Osteocyte (in vitro differentiated cells): ENCODE data around the gene CPEB4. TPM values are rescaled to one million over a fixed set of nuclear protein-coding genes. Genes with fewer than 3 reads are reported as not detected.

Experiments used
- DNase-seq: peaks from one replicate; pipeline ENCODE4 v3.0.0; 2021; ENCODE audit warnings: mixed read lengths; ENCODE audit not compliant: unreplicated experiment; ENCODE audit errors: extremely low spot score
- H3K27ac Mint-ChIP-seq: one replicate; pipeline ENCODE4 v1.8.0; 2021; ENCODE audit warnings: mild to moderate bottlenecking, mixed read lengths; ENCODE audit not compliant: unreplicated experiment
- H3K27me3 Mint-ChIP-seq: one replicate; pipeline ENCODE4 v1.8.0; 2021; ENCODE audit warnings: mixed read lengths; ENCODE audit not compliant: unreplicated experiment
- H3K36me3 Mint-ChIP-seq: one replicate; pipeline ENCODE4 v1.8.0; 2021; ENCODE audit warnings: mixed read lengths; ENCODE audit not compliant: unreplicated experiment
- H3K4me1 Mint-ChIP-seq: one replicate; pipeline ENCODE4 v1.8.0; 2021; ENCODE audit warnings: mixed read lengths; ENCODE audit not compliant: unreplicated experiment
- H3K4me3 Mint-ChIP-seq: one replicate; pipeline ENCODE4 v1.8.0; 2021; ENCODE audit warnings: mild to moderate bottlenecking, moderate library complexity, mixed read lengths; ENCODE audit not compliant: unreplicated experiment
- H3K9me3 Mint-ChIP-seq: one replicate; pipeline ENCODE4 v1.8.0; 2021; ENCODE audit warnings: mixed read lengths; ENCODE audit not compliant: unreplicated experiment
- total RNA-seq: library from RNA; stranded (reverse); gene quantifications from 2 replicates; pipeline ENCODE4 v1.2.1, GENCODE V29; 2021
- TF ChIP-seq, protein P1 (sequence below): fragments of 200-600 bp; sonication (generic); IDR thresholded peaks from 2 replicates; pipeline ENCODE4 v1.5.0; 2021; ENCODE audit warnings: antibody characterized with exemption, mild to moderate bottlenecking, moderate library complexity

CPEB4 gene
- total RNA-seq, 1 donor from 2014 or later = 37.6 TPM

DNA sequence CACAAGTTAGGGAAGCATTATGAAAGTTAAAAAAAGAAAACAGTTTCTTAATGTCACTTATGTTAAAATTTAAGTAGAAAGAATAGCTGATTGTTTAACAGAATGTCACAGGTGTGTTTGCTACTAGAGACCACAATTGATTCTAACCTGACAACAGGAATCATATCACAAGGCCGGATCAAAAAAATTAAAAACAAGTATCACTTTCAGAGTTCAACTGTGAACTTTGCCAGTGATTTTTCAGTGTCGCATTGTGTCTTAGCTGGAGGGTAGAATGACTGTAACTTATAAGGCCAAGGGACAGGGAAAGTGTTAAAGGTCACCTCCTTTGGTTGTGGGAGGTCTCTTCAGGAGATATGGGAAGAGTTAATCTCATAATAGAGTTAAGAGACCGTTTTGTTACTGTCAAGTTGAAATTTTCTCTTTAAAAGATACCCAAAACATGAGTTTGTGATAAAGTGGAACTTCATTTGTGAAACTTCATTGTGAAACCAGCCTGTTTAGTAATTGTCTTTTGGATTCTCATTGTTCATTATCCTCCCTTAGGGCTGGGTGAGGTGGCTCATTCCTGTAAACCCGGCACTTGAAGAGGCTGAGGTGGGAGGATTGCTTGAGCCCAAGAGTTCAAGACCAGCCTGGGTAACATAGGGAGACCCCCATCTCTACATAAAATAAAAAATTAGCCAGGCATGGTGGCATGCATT is 40.9 kb downstream of the CPEB4 start:
- no peak overlapping the region for H3K27ac Mint-ChIP-seq
- no peak for DNase-seq
- TF ChIP-seq, protein P1, sequence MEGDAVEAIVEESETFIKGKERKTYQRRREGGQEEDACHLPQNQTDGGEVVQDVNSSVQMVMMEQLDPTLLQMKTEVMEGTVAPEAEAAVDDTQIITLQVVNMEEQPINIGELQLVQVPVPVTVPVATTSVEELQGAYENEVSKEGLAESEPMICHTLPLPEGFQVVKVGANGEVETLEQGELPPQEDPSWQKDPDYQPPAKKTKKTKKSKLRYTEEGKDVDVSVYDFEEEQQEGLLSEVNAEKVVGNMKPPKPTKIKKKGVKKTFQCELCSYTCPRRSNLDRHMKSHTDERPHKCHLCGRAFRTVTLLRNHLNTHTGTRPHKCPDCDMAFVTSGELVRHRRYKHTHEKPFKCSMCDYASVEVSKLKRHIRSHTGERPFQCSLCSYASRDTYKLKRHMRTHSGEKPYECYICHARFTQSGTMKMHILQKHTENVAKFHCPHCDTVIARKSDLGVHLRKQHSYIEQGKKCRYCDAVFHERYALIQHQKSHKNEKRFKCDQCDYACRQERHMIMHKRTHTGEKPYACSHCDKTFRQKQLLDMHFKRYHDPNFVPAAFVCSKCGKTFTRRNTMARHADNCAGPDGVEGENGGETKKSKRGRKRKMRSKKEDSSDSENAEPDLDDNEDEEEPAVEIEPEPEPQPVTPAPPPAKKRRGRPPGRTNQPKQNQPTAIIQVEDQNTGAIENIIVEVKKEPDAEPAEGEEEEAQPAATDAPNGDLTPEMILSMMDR = no peak
- peaks cover 25% of the 10 kb centered on the region for H3K36me3 Mint-ChIP-seq
- H3K4me3 Mint-ChIP-seq = no peak overlapping the region
- H3K9me3 Mint-ChIP-seq = no peaks in the 10 kb centered on the region
- peaks cover 35% of the 10 kb centered on the region for H3K4me1 Mint-ChIP-seq
- H3K27me3 Mint-ChIP-seq = no peaks in the 10 kb centered on the region

- peak overlapping the region; percentile 16 for H3K27ac Mint-ChIP-seq
- peaks cover 28% of the 10 kb centered on the region for H3K36me3 Mint-ChIP-seq
- H3K4me1 Mint-ChIP-seq = peaks cover 10% of the 10 kb centered on the region
- no peak overlapping the region for H3K4me3 Mint-ChIP-seq
- TF ChIP-seq, protein P1 = no peak
- H3K27me3 Mint-ChIP-seq = no peaks in the 10 kb centered on the region
- DNase-seq = no peak
- no peaks in the 10 kb centered on the region for H3K9me3 Mint-ChIP-seq
Measured at GRCh38 chr5:173932695-173933139, 44.6 kb downstream of the CPEB4 start.

DNA sequence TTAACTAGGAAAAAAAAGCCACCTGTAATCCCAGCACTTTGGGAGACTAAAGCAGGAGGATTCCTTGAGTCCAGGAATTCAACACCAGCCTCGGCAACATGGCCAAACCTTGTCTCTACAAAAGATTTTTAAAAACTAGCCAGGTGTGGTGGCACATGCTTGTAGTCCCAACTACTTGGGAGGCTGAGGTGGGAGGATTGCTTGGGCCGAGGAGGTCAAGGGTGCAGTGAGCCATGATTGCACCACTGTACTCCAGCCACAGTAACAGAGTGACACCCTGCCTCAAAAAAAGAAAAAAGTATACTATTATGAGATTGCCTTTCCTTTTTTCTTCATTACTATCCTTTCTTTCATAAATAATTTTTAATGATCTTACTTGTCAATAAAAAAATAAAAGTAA is 45.8 kb downstream of the CPEB4 start:
- Mint-ChIP-seq H3K36me3 (peaks cover 29% of the 10 kb centered on the region), H3K27me3 (no peaks in the 10 kb centered on the region), H3K27ac (no peak overlapping the region), H3K9me3 (no peaks in the 10 kb centered on the region), H3K4me3 (no peak overlapping the region), H3K4me1 (peaks cover 10% of the 10 kb centered on the region)
- TF ChIP-seq, protein P1 = no peak
- DNase-seq = no peak

DNA sequence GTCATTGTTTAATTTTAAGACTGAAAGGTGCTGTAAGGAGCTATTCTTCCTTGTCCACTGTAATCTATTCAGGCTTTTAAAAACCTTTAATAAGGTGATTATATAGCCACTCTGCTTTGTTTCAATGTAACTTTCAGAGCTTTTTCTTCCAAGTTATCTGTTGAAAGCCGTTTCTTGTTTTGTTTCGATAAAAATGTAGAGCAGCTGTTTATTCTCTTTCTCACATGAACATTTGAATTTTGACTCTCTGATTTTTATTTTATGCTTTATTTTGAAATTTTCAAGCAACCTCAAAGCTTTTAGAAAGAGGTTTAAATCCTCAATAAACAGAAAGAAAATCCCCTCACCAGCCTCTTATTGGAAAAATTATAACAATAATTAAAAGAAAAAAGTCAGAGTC is 47.2 kb downstream of the CPEB4 start:
- peaks cover 10% of the 10 kb centered on the region for H3K4me1 Mint-ChIP-seq
- H3K36me3 Mint-ChIP-seq = peaks cover 32% of the 10 kb centered on the region
- H3K27me3 Mint-ChIP-seq = no peaks in the 10 kb centered on the region
- H3K4me3 Mint-ChIP-seq = no peak overlapping the region
- no peaks in the 10 kb centered on the region for H3K9me3 Mint-ChIP-seq
- DNase-seq = no peak
- H3K27ac Mint-ChIP-seq = no peak overlapping the region
- TF ChIP-seq, protein P1 = no peak

DNA sequence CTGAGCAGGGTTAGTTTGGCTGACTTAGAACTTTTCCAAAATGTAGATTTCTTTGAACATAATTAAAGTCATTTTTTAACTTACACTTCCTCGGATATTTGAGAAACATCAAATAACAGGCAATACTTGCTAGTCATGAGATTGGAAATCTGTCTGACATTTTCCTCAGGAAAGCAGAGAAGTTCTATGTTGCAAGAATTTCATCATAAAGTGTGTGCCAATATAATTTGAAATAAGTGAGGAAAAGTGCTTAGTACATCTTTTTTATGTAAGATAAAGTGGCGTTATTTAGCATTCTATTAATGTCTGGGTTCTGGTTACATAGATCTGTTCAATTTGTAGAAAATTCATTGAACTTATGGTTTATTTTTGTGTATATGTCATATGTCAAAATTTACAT is 52.1 kb downstream of the CPEB4 start:
- H3K9me3 Mint-ChIP-seq = no peaks in the 10 kb centered on the region
- DNase-seq = no peak
- TF ChIP-seq, protein P1 = no peak
- peaks cover 16% of the 10 kb centered on the region for H3K4me1 Mint-ChIP-seq
- H3K27ac Mint-ChIP-seq = no peak overlapping the region
- no peak overlapping the region for H3K4me3 Mint-ChIP-seq
- H3K27me3 Mint-ChIP-seq = no peaks in the 10 kb centered on the region
- peaks cover 13% of the 10 kb centered on the region for H3K36me3 Mint-ChIP-seq
